Measurements from ENCODE around the gene FBXO36.

- TF ChIP-seq CTCF (IDR thresholded peaks at IDR 0.05) (no peak), EZH2 (IDR thresholded peaks at IDR 0.05) (no peak)
Observed at GRCh38 chr2:229970406-229970805, 48.1 kb downstream of the FBXO36 start.
